Sigmoid colon (tissue), 4 donors: ENCODE measurements around the gene HERPUD2.

Experiments used
- CTCF ChIP-seq, 4 experiments: fragments of 450-650 bp in 3 of 4; fragments of 200-600 bp in 1 of 4; IDR thresholded peaks; one replicate each; pipeline ENCODE4 v1.5.1; 2016 to 2019; ENCODE audit warnings: antibody characterized with exemption in 4 of 4, mild to moderate bottlenecking in 3 of 4, moderate library complexity in 2 of 4
- EP300 ChIP-seq, 4 donors: sonication (generic); formaldehyde crosslinking; IDR thresholded peaks; one replicate each; pipeline ENCODE4 v1.6.1; 2017; ENCODE audit warnings: antibody characterized with exemption in 4 of 4
- POLR2AphosphoS5 ChIP-seq, 4 donors: sonication (generic); formaldehyde crosslinking; IDR thresholded peaks; one replicate each; pipeline ENCODE4 v1.6.1; 2017; ENCODE audit warnings: antibody characterized with exemption in 4 of 4

GRCh38 chr7:35617041-35617440 lies 77.9 kb downstream of the HERPUD2 start:
- TF ChIP-seq EP300 (IDR thresholded peaks at IDR 0.05): no peak
- TF ChIP-seq CTCF (IDR thresholded peaks at IDR 0.05): no peak
- TF ChIP-seq POLR2AphosphoS5 (IDR thresholded peaks at IDR 0.05): no peak
